Astrocyte of the cerebellum (primary cell): Measurements from ENCODE around the gene METTL1.
"Not testable (repeated sequence)": the region's sequence is repeated elsewhere in the genome, so short reads cannot be mapped to it uniquely, and the experiment has no call there.

Experiments
- DNase-seq: peaks from one replicate; pipeline ENCODE4 v3.0.0-alpha.2; 2011; ENCODE audit warnings: low read depth
- H3K4me3 ChIP-seq: 2 replicates; pipeline ENCODE4 v1.5.1; 2011; ENCODE audit warnings: mild to moderate bottlenecking, low read depth, low read length, moderate library complexity
- in situ Hi-C: cut with HindIII; loops from 2 replicates; pipeline ENCODE4 v1.10.0; 2017; ENCODE audit warnings: low sequenced_read_pairs
- TF ChIP-seq, protein P1 (sequence below): IDR thresholded peaks from 2 replicates; pipeline ENCODE4 v1.5.1; 2012; ENCODE audit warnings: low read length, low read depth, moderate library complexity, mild to moderate bottlenecking; ENCODE audit errors: missing control alignments

METTL1 gene

DNA sequence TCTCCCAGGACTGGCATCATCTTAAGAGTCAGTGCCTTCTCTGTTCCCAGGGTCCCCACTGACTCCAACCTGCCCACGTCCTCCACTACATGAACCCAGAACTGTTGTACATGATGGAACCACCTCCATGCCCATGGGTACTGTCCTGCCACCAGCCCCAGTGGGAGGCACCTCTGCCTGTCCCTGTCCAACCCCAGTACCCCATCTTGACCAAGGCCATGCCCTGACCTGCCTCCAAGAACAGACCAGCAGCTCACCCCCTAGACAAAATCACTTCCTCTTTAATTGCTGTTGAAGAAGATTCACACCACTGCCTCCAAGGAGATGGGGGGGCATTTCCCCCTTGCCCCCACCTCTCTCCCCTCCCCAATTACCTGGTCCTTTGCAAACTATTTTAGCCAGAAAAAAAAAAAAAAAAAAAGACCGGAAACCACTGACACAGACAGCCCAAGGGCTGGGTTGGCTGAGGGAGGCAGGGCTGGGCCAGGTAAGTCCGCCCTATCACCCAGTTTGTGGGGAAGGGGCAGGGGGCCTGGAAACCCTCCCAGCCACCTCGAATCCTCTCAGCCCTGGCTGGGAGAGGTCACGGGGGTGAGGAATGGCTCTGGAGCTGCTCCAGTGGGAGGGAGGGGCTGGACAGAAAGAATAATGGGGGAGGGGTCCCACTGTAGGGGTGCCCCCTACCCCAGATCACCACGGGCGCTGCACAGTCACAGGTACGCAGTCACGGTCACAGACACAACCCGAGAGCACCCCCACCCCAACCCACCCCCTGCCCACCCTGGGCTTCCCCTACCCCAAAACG, 46.8 kb downstream of the METTL1 start:
- DNase-seq: no peak
- in situ Hi-C loops: no loop called here
- TF ChIP-seq, protein P1, sequence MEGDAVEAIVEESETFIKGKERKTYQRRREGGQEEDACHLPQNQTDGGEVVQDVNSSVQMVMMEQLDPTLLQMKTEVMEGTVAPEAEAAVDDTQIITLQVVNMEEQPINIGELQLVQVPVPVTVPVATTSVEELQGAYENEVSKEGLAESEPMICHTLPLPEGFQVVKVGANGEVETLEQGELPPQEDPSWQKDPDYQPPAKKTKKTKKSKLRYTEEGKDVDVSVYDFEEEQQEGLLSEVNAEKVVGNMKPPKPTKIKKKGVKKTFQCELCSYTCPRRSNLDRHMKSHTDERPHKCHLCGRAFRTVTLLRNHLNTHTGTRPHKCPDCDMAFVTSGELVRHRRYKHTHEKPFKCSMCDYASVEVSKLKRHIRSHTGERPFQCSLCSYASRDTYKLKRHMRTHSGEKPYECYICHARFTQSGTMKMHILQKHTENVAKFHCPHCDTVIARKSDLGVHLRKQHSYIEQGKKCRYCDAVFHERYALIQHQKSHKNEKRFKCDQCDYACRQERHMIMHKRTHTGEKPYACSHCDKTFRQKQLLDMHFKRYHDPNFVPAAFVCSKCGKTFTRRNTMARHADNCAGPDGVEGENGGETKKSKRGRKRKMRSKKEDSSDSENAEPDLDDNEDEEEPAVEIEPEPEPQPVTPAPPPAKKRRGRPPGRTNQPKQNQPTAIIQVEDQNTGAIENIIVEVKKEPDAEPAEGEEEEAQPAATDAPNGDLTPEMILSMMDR: no peak
- H3K4me3 ChIP-seq: no peak overlapping the region

- H3K4me3 ChIP-seq: no peak overlapping the region
- TF ChIP-seq, protein P1: no peak
- no peak for DNase-seq
- in situ Hi-C loops: no loop called here
Measured at GRCh38 chr12:57724003-57724935, 47.6 kb downstream of the METTL1 start.

DNA sequence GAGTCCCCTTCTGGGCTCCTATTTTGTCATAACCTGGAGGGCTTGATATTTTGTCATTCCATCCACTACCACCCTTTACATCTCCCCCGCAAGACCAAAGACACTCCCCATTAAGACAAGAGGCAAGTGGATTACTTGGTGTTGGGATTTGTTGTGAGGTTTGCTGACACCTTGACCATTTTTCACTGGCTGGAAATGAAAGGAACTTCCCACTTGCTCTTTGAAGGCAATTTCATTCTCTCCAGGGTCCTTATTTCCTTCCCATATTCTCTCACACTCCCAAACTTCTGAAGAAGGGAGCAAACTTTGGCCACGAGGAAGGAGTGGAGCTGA, 48.3 kb downstream of the METTL1 start:
- in situ Hi-C loops: no loop called here
- TF ChIP-seq, protein P1: no peak
- no peak for DNase-seq
- H3K4me3 ChIP-seq: no peak overlapping the region

- in situ Hi-C loops: no loop called here
- no peak overlapping the region for H3K4me3 ChIP-seq
- DNase-seq: no peak
- TF ChIP-seq, protein P1: no peak
Measured at GRCh38 chr12:57722716-57723629, 48.9 kb downstream of the METTL1 start.

GRCh38 chr12:57721846-57722608, 49.9 kb downstream of the METTL1 start:
- DNase-seq, H3K4me3 ChIP-seq, in situ Hi-C loops: not testable (repeated sequence)

DNA sequence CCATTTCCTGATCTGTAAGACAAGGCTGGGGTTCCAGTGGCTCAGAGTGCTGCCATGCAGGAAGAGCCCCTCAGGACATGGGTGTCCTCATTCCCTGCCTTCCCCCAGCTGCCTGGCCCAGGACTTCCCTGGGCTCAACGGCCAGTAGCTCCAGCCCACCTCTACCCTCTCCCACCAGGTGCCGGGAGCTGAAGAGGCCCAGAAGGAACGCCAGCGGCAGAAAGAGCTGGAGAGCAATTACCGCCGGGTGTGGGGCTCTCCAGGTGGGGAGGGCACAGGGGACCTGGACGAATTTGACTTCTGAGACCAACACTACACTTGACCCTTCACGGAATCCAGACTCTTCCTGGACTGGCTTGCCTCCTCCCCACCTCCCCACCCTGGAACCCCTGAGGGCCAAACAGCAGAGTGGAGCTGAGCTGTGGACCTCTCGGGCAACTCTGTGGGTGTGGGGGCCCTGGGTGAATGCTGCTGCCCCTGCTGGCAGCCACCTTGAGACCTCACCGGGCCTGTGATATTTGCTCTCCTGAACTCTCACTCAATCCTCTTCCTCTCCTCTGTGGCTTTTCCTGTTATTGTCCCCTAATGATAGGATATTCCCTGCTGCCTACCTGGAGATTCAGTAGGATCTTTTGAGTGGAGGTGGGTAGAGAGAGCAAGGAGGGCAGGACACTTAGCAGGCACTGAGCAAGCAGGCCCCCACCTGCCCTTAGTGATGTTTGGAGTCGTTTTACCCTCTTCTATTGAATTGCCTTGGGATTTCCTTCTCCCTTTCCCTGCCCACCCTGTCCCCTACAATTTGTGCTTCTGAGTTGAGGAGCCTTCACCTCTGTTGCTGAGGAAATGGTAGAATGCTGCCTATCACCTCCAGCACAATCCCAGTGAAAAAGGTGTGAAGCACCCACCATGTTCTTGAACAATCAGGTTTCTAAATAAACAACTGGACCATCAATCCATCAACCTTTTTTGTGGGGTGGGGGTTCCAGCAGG, 51.0 kb downstream of the METTL1 start:
- H3K4me3 ChIP-seq: no peak overlapping the region
- TF ChIP-seq, protein P1: no peak
- in situ Hi-C loops: no loop called here
- no peak for DNase-seq
